BLaER1 treated with 17β-estradiol and CSF1 and Interleukin-3, amounts not matched to agents 10 nM and 100 nM (cell line): ENCODE data around the gene VSIG4.

Source experiments
- H3K27ac ChIP-seq, 11 experiments: shearing (Covaris generic); formaldehyde crosslinking; 2 replicates each; pipeline ENCODE4 v1.8.1; 2022
- H3K27me3 ChIP-seq, 11 experiments: shearing (Covaris generic); formaldehyde crosslinking; 2 replicates each; pipeline ENCODE4 v1.8.1; 2022
- H3K36me3 ChIP-seq, 11 experiments: shearing (Covaris generic); formaldehyde crosslinking; 2 replicates each; pipeline ENCODE4 v1.8.1; 2022
- H3K4me1 ChIP-seq, 10 experiments: shearing (Covaris generic); formaldehyde crosslinking; 2 replicates each; pipeline ENCODE4 v1.8.1; 2022
- H3K4me2 ChIP-seq, 11 experiments: shearing (Covaris generic); formaldehyde crosslinking; 2 replicates each; pipeline ENCODE4 v1.8.1; 2022
- H3K4me3 ChIP-seq, 10 experiments: shearing (Covaris generic); formaldehyde crosslinking; 2 replicates each; pipeline ENCODE4 v1.8.1; 2022
- H3K9ac ChIP-seq, 11 experiments: shearing (Covaris generic); formaldehyde crosslinking; 2 replicates each; pipeline ENCODE4 v1.8.1; 2022
- H3K9me3 ChIP-seq, 11 experiments: shearing (Covaris generic); formaldehyde crosslinking; replicated peaks in 1 of 11; 2 replicates each; pipeline ENCODE4 v1.8.1; 2022
- H4K20me1 ChIP-seq, 11 experiments: shearing (Covaris generic); formaldehyde crosslinking; 2 replicates each; pipeline ENCODE4 v1.8.1; 2022
- Cebpa-rat ChIP-seq, 11 experiments: shearing (Covaris generic); IDR thresholded peaks; 2 replicates each; pipeline ENCODE4 v1.8.1; 2022

Gene VSIG4

DNA sequence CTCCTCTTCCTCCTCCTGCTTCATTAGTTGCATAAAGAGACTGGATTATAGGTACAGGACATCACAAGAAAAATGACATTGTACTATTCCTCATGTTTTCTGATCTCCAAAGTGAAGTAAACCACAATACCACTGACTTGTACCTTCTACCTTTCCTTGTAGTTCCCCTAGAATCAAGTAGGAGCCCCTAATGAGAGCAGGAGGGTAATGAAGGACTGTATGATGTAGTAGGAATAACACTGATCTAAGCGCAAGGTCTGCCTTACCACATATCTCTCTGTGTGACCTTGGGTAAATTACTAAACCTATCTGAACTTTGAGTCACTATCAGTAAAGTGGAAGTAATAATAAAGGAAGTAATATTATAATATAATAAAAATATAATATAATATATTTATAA lies 3.6 kb downstream of the VSIG4 start:
- H3K4me3 ChIP-seq = peak overlapping the region in 1 of 10 experiments; percentile 17; a peak in 1 of 20 replicates
- peaks cover 6 to 32% (median 23%) of the 10 kb centered on the region in 11 experiments; a peak in 16 of 22 replicates for H3K27me3 ChIP-seq
- no peaks in the 10 kb centered on the region for H4K20me1 ChIP-seq
- no peak overlapping the region for H3K9ac ChIP-seq
- H3K27ac ChIP-seq = no peak overlapping the region
- peak overlapping the region in 2 of 11 experiments; percentile 18 to 44; a peak in 2 of 22 replicates for H3K4me2 ChIP-seq
- H3K36me3 ChIP-seq = peaks cover 0 to 48% (median 0%) of the 10 kb centered on the region in 11 experiments; a peak in 4 of 22 replicates
- H3K9me3 ChIP-seq = peaks cover 0 to 24% (median 0%) of the 10 kb centered on the region in 11 experiments; a peak in 4 of 22 replicates
- TF ChIP-seq Cebpa-rat (IDR thresholded peaks at IDR 0.05) = no peak
- H3K4me1 ChIP-seq = peaks cover 0 to 68% (median 3%) of the 10 kb centered on the region in 10 experiments; a peak in 9 of 20 replicates

DNA sequence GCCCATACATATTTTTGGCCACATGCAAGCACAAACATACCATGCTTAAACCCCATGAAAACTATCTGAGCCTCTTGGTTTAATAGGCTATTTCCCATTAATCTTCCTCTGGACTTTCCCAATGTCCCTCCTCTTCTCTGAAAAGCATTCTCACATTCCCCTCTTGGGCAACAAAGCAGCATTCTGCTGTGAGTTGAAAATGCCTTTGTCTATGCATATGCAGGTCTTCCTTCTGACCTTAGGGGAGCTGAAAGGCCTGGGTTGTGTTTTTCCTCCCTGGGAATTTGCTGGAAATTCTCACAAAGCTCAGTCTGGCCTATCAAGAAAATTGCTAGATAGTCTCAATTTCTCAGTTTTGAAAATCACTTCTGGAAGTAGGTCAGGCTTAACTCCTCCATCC lies 4.2 kb downstream of the VSIG4 start:
- Histone ChIP-seq H3K27me3 (peaks cover 6 to 34% (median 23%) of the 10 kb centered on the region in 11 experiments; a peak in 16 of 22 replicates), H3K27ac (no peak overlapping the region; a peak in 1 of 22 replicates), H3K9ac (no peak overlapping the region), H4K20me1 (no peaks in the 10 kb centered on the region), H3K9me3 (peaks cover 0 to 24% (median 0%) of the 10 kb centered on the region in 11 experiments; a peak in 4 of 22 replicates), H3K4me2 (peak overlapping the region in 2 of 11 experiments; percentile 18 to 44; a peak in 3 of 22 replicates), H3K36me3 (peaks cover 0 to 53% (median 0%) of the 10 kb centered on the region in 11 experiments; a peak in 4 of 22 replicates), H3K4me3 (peak overlapping the region in 1 of 10 experiments; percentile 17; a peak in 1 of 20 replicates), H3K4me1 (peaks cover 0 to 68% (median 3%) of the 10 kb centered on the region in 10 experiments; a peak in 9 of 20 replicates)
- TF ChIP-seq Cebpa-rat (IDR thresholded peaks at IDR 0.05) = no peak

DNA sequence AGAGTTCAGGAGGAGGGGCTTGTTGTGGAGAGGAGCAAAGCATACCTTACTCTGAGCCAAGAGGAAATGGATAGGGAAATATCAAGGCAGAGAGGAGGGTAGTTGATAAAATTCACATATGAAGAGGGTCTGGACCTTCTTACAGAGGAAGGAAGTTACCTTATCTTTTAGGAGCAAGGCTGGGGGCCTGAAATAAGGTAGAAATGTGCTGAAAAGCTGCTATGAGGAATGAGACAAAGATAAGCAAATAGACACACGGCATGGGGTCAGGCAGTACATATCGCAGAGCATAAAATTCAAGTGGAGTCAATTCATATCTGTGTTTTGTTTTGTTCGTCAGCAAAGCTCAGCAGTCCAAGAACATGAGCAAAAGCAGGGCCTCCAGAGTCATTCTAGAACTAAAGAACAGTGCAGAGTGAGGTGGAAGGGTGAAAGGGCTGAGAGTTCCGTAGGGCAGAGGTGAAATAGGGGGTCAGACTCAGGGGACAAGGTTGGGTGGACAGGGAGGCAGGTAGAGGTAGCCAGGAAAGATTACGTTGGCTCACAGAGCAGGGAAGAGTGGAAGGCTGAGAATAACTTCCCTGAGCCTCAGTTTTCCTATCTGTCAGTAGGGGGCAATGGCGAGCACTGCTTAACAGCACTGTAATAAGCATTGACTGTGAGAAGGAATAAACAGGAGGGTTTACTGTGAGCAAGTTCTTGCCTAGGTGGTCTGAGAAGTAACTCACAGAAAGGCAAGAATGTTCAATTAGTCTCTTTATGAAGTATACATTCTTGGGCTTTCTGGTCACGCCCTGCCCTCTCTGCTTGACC lies 9.2 kb downstream of the VSIG4 start:
- peaks cover 0 to 64% (median 0%) of the 10 kb centered on the region in 10 experiments; a peak in 8 of 20 replicates for H3K4me1 ChIP-seq
- H3K27ac ChIP-seq = no peak overlapping the region; a peak in 1 of 22 replicates

DNA sequence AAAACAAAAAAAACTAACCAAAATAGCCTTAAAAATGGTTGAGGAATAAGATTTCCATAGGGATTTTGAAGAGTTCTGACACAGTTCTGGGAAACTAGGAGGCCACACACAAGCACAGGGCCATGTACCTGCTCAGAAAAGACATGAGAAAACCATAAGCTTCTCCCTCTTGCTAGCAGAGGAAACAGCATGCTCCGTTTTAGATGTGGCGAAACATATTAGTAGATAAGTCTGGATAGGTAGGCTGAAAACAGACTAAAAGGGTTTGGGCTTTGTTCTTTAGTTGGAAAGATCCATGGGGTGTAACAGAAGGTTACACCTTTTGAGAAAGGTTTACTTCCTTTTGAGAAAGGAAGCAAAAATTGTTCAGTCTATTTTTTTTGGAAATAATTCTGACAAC lies 10.9 kb downstream of the VSIG4 start:
- Histone ChIP-seq H3K4me2 (no peak overlapping the region), H3K9ac (no peak overlapping the region), H3K9me3 (peaks cover 0 to 21% (median 0%) of the 10 kb centered on the region in 11 experiments; a peak in 6 of 22 replicates), H4K20me1 (no peaks in the 10 kb centered on the region), H3K27ac (no peak overlapping the region), H3K4me3 (no peak overlapping the region), H3K4me1 (peaks cover 4 to 74% (median 9%) of the 10 kb centered on the region in 10 experiments), H3K36me3 (peaks cover 0 to 99% (median 0%) of the 10 kb centered on the region in 11 experiments; a peak in 6 of 22 replicates), H3K27me3 (peaks cover 5 to 68% (median 37%) of the 10 kb centered on the region in 11 experiments; a peak in 17 of 22 replicates)
- no peak for TF ChIP-seq Cebpa-rat (IDR thresholded peaks at IDR 0.05)

More for the DNA sequence above, 9.2 kb downstream of the VSIG4 start:
- TF ChIP-seq Cebpa-rat (IDR thresholded peaks at IDR 0.05) = no peak
- H3K27me3 ChIP-seq = peaks cover 6 to 55% (median 35%) of the 10 kb centered on the region in 11 experiments; a peak in 17 of 22 replicates
- peaks cover 0 to 21% (median 0%) of the 10 kb centered on the region in 11 experiments; a peak in 6 of 22 replicates for H3K9me3 ChIP-seq
- peak overlapping the region in 2 of 11 experiments; percentile 41 to 49; a peak in 2 of 22 replicates for H3K4me2 ChIP-seq
- H3K36me3 ChIP-seq = peaks cover 0 to 97% (median 0%) of the 10 kb centered on the region in 11 experiments; a peak in 6 of 22 replicates
- H3K4me3 ChIP-seq = no peak overlapping the region
- H4K20me1 ChIP-seq = no peaks in the 10 kb centered on the region
- H3K9ac ChIP-seq = no peak overlapping the region

DNA sequence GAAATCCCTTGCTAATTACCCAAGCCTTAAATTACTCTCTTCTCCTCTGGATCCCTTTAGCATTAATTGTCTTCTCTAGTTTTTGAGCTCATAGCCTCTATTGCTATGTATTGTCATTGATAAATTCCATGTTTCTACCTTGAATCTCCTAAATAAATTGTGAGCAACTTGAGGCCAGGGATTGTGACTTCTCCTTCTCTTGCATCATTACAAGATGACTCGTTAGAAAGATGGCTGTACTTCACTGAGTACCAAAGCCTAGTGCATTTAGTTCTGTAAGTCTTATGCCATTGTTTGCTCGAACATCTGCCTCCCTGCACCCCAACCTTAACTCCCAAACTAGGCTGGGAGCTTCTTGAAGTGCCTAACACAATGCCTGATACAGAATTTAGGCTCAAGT lies 15.3 kb downstream of the VSIG4 start:
- H3K4me3 ChIP-seq = no peak overlapping the region
- peak overlapping the region in 9 of 11 experiments; percentile 4 to 49 (median 18); a peak in 8 of 22 replicates for H3K27ac ChIP-seq
- H3K4me2 ChIP-seq = peak overlapping the region in 8 of 11 experiments; percentile 23 to 96 (median 51); a peak in 9 of 22 replicates
- no peak for TF ChIP-seq Cebpa-rat (IDR thresholded peaks at IDR 0.05)
- no peak overlapping the region for H3K9ac ChIP-seq
- H3K9me3 ChIP-seq = peaks cover 0 to 11% (median 0%) of the 10 kb centered on the region in 11 experiments; a peak in 7 of 22 replicates
- H3K27me3 ChIP-seq = peaks cover 0 to 73% (median 29%) of the 10 kb centered on the region in 11 experiments; a peak in 13 of 22 replicates
- peaks cover 0 to 85% (median 6%) of the 10 kb centered on the region in 11 experiments; a peak in 13 of 22 replicates for H3K36me3 ChIP-seq
- H4K20me1 ChIP-seq = peaks cover 0 to 26% (median 0%) of the 10 kb centered on the region in 11 experiments; a peak in 3 of 22 replicates
- H3K4me1 ChIP-seq = peaks cover 22 to 85% (median 49%) of the 10 kb centered on the region in 10 experiments

DNA sequence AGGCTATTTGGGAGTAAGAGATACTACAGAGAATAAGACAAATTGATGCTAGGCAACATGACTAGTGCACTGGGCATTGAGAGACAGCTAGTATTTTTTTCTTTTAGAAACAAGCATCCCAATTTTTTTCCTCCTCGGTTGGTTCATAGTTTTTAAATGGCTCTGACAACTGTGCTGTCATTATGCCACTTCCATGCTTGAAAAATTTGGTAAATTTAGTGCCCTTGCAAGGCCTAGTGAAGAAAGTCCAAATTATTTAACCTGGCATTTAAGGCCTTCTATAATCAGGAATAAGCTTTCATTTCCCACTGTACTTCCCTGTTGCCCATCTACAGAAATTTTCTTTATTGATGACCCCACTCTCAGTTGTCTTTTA lies 15.8 kb downstream of the VSIG4 start:
- Histone ChIP-seq H3K9me3 (peaks cover 0 to 13% (median 0%) of the 10 kb centered on the region in 11 experiments; a peak in 8 of 22 replicates), H3K4me2 (peak overlapping the region; percentile 20 to 96 (median 50)), H3K4me1 (peaks cover 22 to 90% (median 54%) of the 10 kb centered on the region in 10 experiments), H3K36me3 (peaks cover 0 to 85% (median 11%) of the 10 kb centered on the region in 11 experiments; a peak in 16 of 22 replicates), H3K27me3 (peaks cover 0 to 74% (median 30%) of the 10 kb centered on the region in 11 experiments; a peak in 14 of 22 replicates), H3K4me3 (no peak overlapping the region), H3K9ac (no peak overlapping the region), H3K27ac (peak overlapping the region in 8 of 11 experiments; percentile 4 to 49 (median 16); a peak in 11 of 22 replicates), H4K20me1 (peaks cover 0 to 26% (median 0%) of the 10 kb centered on the region in 11 experiments; a peak in 3 of 22 replicates)
- TF ChIP-seq Cebpa-rat (IDR thresholded peaks at IDR 0.05) = no peak

DNA sequence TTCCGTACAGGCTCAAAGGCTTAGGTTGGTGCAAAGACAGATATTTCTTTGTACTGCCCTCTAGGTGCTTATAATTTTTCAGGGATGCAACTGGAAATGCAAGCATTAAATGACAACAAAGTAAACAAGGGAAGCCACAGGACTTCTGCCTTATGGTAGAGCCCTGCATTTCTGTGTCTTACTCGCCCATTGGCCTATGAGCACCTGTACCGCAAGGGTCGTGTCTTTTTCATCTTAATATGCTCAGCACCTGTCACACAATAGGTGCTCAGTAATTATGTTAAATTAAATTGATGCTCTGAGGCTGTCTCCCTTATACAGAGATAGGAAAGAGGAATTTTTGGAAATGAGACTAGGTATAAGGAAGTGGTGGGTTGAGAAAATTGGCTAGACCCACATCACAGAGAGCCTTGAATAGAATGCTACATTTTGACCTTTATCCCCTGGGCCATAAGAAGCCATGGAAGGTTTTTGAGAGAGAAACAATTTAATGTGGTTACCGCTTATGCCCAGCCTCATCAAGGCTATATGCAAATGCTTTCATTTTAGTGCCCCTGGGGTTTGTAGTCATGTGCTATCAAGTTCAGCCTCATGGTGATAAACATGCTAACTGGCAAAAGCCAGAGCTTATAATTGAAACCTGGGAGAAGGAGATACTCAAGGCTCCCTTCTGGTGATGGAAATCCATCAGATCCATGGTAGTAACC lies 16.3 kb downstream of the VSIG4 start:
- H3K9ac ChIP-seq = no peak overlapping the region
- peak overlapping the region in 8 of 11 experiments; percentile 4 to 99 (median 16); a peak in 10 of 22 replicates for H3K27ac ChIP-seq
- H3K4me1 ChIP-seq = peaks cover 22 to 91% (median 60%) of the 10 kb centered on the region in 10 experiments
- H3K9me3 ChIP-seq = peaks cover 0 to 19% (median 0%) of the 10 kb centered on the region in 11 experiments; a peak in 9 of 22 replicates
- peaks cover 0 to 85% (median 16%) of the 10 kb centered on the region in 11 experiments; a peak in 16 of 22 replicates for H3K36me3 ChIP-seq
- H4K20me1 ChIP-seq = peaks cover 0 to 26% (median 0%) of the 10 kb centered on the region in 11 experiments; a peak in 3 of 22 replicates
- peaks cover 0 to 68% (median 33%) of the 10 kb centered on the region in 11 experiments; a peak in 14 of 22 replicates for H3K27me3 ChIP-seq
- H3K4me3 ChIP-seq = no peak overlapping the region
- TF ChIP-seq Cebpa-rat (IDR thresholded peaks at IDR 0.05) = no peak
- peak overlapping the region; percentile 20 to 96 (median 50) for H3K4me2 ChIP-seq
